Muscle of arm (tissue), 12 donors: ENCODE data around the gene GMDS. TPM values are rescaled to one million over a fixed set of nuclear protein-coding genes. Genes with fewer than 3 reads are reported as not detected.
"Not testable (repeated sequence)": the region's sequence is repeated elsewhere in the genome, so short reads cannot be mapped to it uniquely, and the experiment has no call there.

Source experiments
- DNase-seq: peaks from one replicate; pipeline ENCODE4 v3.0.0-alpha.2; 2013
- polyA plus RNA-seq, 12 donors: library from polyadenylated mRNA; unstranded; fragments of 120-200 nt; gene quantifications; one replicate each; pipeline ENCODE4 v1.2.1, GENCODE V29; 2013; ENCODE audit not compliant: insufficient read length in 12 of 12

The GMDS gene
- polyA plus RNA-seq, 12 donors: 8.6 to 22.6 (median 10.5) TPM; not detected in 1

DNA sequence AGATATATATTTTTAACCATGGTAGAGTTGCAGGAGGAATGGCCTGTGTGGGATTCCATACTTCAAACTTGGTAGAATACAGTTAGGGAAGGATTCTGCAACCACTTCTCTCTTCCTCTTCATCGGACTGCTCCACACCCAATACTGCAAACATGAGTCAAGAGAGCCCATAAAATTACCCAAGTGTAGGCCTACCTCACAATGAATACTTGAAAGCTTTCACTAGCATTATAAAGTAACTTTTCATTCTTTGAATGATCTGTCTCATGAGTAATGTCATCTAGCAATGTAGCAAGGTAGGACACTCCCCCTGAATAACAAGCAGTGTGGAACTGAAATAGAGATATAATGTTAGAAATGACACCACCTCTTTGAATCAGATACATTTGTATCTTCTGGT, 556.3 kb downstream of the GMDS start:
- DNase-seq: no peak

DNA sequence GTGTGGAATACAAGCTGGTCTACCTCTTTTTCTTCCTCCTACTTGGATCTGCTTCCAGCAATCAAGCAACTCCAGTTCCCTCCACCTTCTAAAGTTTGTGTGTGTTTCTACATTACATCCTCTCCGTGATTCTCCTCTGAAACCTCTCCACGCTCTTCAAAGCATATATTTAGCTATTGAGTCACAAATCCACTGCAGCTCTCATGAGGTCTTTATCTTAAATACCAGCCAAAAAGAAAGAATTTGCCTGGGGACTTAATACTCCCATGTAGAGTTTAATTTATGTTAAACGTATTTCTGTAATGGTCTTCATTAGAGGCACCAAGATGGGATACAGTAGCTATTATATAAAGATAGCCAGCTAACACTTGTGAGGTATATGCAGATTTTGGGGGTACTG, 557.0 kb downstream of the GMDS start:
- no peak for DNase-seq

DNA sequence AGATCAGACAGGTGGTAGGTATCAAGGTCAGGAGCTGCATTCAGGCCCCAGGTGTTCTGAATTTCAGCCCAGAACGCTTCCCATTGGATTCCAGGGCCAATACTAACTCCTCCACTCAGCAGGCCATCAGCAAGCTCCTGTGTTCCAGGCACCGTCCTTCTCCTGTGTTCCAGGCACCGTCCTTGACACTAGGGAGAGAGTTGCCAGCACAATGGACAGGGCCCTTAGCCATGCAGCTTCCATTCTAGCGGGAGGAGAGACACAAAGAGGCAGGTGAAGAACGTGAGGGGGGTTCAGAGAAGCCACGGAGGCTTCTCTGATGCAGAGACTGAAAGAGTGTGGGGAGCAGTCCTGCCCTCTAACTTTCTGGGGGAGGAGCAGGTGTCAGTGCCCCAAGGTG, 558.0 kb downstream of the GMDS start:
- DNase-seq: no peak

DNA sequence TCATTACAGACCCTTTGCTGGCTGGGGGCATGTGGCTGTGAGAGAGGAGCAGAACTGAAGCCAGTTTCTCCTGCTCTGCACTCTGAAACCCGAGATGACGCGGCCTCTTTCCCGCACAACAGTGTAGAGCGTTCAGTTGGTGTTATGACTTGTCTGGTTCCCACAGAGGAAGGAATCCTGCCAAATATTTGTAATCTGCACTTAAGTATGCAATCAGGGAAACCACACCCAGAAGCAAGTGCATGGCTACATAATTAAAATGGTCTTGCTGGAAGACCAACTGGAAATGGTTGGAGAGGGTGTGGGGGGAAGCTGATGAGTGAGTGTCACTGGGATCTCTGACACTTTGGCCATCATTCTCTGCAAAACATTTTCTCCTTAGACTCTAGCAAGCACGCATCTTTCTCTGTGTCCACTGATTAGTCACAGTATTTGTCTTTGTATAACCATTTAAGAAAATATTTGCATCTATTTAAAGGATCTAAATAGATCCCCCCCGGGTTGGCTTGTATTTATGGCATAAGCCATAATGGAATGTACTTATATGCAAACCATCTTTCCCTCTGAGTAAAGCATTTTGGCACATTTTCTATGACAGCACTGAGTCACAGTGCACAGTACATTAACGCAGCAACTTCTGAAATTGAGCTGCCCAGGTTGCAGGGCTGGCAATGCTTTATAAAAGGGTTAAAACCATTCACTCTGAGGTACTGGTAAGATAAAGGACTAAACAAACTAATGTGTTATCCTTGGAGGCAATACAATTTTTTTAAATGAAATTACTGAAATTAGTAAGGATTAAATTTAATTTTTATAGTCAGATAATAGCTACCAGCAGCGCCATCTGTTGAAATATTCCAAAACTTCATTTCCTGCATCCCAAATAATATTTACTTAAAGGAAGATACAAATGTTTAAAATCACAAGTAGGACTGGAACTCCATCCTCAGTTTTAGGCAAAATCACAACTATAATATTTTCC, 559.0 kb downstream of the GMDS start:
- no peak for DNase-seq

DNA sequence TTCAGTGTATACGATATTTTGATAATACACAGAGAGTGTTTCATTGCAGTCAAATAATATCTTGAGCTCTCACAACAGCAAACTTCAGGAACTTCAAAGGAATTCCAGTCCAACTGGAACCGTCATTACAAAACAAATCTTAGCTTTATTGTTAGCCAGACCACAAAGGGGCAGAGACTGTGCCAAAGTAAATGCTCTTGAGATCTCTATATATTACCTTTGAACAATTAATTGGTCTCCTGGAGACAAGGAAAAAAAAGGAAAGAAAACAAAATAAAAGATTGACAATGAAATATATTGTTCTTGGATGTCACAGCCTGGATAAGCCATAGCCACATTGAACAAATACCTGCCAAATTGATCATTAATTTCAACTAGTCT, 565.7 kb downstream of the GMDS start:
- DNase-seq: no peak

DNA sequence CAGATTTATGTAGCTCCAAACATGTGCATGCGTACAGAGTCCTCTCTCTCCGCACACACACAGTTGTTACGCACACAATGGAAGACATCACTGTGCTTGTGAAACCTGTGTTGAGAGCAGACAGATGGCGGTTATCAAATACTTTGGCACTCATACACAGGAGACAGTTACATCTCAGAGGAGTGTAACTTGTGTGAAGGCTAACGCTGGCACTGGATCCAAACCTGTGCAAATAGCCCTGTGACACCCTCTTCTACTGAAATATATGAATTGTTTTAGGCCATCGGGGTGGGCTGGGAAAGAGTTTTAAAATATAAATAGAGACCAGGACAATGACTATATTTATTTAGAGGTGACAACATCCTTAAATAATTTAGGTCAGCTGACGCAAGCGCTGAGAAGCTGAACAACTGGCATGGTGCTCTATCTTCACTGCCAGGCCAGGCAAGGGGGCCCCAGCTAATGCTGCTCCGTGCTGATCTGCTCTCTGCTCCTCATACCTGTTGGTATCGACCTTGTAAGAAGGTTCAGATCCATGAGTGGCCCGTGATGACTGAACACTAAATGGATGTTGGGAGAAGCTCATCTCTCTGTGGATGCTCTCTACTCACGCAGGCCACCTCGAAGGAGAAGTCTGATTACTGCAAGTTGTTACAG, 566.2 kb downstream of the GMDS start:
- no peak for DNase-seq

DNA sequence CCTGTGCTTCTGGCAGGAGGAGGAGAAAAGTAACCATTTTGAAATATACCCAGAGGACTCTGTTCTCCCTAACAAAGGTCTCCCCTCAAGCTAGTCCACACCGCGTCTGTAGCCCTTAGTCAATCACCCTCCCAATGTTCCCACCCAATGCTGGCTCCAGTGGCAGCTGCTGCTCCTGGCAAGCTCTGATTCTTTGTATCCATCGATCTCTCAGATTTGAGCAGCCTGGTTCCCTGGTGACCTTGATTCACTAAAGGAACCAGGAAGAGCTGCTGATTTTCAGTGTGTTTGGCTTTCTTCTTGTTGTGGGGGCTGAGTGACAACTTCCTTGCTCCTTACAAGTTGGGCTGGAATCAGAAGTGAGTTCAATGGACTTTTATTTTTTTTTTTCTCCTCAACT, 567.2 kb downstream of the GMDS start:
- DNase-seq: peak; percentile 17

DNA sequence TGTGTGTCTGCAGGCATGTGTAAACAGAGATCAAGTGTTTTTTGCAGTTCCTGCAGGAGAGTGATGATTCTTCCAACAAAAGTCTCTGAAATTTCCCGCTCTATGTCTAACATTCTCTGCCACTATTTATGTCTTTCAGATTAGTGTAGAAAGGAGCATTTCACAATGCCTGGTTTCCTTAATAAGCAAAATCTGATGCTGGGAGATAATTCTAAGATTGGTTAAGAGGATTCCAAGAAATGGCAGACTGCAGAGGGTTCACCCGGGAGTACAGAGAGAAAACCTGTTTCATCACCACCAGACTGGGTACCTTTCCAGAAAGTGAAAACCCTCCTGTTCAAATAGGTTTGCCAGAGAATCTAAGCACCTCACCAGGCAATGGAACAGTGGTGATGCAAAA, 573.0 kb downstream of the GMDS start:
- no peak for DNase-seq

DNA sequence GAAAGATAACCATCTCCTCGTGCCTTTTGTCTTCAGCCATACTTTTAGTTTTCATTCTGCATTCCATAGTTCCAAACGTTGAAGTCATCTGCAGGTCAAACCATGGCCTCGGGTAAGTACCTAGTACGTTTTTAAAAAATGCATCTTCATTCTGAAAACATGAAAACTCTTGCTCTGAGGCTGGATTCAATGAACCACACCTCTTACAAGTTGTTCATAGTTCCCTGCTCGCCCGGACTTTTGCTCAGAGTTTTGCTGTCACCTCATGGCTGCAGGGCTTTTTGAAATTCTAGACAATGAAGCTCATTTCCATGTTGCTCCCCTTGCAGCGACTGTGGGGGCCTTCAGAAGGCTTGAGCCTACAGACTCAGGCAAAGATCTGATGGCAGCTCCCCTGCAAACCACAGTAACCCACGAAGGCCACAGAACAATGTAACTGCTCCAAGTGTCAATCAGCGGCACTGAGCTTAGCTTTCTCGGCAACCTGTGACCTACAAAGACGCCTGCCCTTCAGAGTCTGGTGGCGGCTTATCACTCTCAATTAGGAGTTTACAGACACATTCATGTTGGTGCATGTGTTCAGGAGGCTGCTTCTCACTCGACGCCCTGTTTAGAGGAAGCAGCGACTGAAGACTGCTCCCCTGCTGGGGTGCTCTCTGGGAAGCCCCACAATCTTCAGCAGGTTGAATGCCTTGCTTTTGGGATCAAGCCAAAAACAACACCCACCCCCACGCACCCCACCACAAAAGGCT, 574.5 kb downstream of the GMDS start:
- no peak for DNase-seq

DNA sequence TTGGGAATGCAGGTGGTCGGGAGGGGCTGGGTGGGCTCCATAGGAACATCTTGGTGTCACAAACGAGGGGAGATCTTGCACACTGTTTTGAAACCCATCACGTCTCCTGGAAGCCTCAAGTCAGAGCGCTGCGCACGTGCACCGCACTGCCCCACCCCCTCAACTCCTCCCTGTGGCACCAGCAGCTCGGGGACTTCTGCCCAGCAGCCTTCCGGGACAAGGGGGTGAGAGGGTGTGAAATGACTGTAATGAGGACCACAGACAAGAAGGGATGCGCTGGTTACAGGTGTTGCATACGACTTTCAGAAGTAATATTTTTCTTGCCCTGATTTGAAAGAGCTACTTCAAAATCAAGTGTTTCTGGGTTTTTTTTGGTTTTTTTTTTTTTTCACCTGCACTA, 575.4 kb downstream of the GMDS start:
- no peak for DNase-seq

DNA sequence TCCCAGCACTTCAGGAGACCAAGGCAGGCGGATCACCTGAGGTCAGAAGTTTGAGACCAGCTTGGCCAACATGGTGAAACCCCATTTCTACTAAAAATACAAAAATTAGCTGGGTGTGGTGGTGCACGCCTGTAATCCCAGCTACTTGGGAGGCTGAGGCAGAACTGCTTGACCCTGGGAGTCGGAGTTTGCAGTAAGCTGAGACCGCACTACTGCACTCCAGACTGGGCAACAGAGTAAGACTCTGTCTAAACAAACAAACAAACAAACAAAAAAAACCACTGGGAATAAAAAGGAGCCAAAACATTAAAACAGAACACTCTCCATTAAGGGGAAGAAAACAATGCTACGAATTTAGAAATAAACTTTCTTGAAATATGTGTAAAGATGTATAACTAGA, 576.9 kb downstream of the GMDS start:
- DNase-seq: not testable (repeated sequence)

DNA sequence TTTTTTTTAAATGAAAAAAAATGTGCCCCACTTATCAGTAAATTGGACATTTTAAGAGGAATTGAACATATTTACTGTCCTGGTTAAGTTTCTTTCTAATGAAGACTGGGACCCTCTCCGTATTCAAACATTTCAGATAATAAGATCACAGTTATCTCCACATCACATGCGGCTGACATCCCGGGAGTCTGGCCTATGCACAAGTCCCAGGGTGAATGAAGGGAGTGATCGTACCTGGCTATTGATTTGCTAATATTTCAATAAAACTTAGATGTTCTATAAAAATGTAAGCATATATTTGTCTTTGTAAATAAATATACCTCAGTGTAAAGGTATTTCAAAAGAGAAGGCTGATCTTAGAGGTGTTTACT, 577.6 kb downstream of the GMDS start:
- no peak for DNase-seq

DNA sequence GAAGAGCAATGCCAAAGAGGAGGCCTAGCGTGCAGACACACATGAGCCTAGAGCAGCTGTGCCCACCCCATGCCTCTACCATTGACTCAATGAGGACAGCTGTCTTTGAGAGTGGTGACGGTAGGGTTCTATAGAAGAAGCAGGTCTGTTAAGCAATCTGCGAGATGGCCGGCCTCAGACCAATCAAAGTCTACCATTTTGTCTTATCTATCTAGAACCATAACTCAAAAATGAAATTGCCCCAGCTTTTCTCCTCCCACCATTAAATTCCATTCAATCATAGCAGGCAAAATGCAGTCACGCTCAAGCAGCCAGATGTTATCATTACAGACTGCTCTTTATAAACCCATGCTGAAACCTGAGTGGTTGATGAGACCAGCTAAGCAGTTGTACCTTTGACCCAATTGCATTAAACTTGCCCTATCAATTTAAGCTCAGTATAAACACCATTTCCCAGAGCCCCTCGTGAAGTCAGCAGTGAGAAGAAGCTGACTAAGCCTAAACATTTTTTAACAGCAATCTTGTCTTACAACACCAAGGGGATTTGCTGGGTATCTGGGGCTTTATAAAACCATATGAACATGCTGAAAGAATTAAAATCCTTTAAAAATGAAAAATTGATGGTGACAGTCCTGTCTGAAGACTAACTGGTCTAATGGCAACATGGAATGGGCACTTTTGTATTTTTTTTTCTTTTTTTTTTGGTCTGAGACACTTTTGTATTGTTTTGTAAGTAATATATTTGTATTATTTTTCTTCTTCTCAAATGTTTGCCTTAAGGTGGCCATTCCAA, 578.2 kb downstream of the GMDS start:
- no peak for DNase-seq

DNA sequence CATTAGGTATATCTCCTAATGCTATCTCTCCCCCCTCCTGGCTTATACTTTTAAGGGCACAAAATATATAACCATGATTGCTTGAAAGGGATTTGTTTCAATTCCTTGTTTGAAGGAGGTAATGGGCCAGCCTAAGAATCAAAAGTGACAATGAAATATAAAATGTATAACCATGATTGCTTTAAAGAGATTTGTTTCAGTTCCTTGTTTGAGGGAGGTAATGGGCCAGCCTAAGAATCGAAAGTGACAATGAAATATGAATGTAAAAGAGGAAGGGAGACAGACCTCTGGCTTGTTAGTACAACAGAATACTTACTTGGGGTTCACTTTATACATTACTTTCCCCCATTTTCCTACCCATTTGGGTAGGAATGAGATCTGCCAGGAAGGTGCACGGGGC, 580.2 kb downstream of the GMDS start:
- DNase-seq: no peak

DNA sequence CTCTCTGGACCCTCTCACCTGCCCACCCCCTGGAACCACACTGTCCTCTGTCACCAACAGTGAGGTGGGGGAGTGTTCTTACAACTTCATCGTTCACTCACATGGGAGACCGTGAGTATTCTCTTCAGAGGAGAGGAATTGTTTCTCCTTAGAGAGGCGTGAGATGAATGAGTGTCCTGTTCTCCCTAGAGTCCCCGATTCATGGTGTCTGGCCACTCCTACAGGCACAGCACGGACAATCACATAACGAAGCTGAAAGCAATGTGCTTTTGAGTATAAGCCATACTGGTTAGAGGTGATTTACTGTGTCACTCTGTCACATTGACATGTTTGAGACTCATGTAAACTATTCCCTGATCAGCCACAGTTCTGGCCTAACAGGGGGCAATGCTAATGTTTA, 581.1 kb downstream of the GMDS start:
- no peak for DNase-seq

DNA sequence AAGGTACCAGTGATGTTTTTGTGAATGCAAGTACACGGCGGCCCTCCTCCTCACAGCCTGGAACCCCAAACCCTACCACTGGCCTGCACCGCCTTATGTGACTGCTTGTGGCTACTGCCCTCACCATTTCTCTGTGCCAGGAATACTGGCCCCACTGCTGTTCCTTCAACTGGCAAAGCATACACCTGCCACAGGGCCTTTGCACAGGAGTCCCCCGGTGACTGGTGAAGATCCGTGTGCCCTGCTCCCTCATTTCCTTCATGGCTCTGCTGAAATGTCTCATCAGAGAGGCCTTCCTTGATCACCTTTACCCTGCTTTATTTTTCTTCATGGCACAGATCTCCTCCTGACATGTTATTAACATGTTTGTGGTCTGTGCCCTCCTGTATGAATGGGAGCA, 581.9 kb downstream of the GMDS start:
- DNase-seq: no peak

DNA sequence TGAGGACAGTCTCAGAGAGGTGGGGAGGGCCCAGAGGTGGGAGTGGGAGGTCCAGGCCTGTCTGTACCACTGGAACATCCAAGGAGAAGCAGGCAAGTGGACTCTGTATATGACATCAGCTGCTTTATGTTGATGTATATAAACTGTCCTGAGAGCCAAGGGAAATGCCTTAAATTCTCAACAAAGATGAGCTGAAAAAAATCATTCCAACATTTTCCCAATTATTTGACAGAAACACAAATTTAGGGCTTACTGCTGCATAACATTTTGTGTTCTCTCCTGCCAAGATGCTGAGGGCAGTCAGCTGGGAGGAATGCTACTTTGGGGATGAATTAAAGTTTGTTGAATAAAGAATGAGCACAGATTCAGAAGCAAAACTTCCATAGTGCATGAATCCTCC, 582.9 kb downstream of the GMDS start:
- peak; percentile 12 for DNase-seq

DNA sequence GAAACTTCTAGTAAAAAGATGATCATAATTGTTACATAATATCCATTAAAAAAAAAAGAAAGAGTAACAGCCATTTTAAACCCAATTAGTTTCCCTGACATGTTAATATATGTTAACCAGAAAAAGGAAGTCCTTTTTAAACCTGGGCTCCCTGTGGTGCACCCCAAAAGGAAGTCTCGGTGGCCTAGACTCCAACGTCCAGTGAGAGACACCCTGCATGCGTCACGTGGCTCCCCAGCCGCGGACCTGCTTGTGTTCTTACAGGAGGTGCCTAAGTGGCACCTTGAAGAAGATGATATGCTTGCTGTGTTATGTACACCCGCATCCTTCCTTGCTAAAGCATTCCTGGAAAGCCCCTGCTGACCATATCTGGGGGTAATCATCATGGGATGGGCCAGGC, 585.6 kb downstream of the GMDS start:
- DNase-seq: no peak

DNA sequence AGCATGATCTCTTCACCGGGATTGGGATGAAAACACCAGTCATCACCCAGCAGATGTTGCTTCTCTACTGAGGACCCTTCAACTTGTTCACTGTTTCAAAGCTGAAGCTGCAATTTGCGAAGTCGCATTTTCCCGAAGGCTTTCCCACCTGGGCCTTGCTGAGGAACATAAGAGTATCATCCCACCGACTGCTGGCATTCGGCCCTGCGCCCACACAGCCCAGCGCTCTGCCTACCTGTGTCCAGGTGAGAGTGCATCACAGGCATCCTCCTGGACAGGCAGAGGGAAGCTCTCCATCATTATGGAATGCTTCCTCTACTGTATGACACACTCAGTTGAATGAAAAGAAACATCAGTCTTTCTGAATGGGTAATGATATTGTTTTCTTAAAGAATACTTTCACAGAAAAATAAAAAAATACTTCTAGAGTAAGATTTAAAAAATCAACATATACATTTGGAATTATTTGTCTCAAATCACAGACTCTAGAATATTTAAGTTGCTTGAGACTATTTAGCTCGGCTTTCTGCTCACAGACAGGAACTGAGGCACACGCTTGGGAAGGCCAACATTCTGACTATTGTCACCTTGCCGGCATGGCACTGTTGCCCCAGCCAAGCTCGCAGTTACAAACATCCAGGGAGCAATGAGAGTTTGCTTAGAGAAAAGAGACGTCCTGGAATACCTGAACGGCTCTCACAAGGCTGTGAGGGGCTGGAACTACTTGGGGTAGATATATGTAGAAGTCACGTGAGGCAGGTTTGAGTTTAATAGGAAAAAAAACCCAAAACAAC, 587.0 kb downstream of the GMDS start:
- DNase-seq: no peak

DNA sequence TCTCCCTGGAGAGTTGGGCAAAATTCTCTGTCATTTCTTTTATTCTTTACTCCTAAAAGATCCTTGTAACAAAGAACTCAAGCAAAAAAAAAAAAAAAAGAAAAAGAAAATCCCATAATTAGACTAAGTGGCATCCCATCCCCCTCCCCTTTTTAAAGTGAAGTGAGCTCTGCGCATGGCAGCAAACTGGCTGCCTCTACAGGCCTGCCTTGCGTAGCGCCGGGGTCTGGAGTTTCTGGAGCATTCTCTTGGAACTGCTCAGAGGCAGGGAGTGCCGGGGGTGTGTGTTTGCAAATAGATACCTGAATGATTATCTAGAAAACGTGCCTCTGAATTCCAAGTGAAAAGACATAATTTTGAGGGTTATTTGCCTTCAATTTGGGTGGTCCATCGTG, 587.6 kb downstream of the GMDS start:
- no peak for DNase-seq
